OCI-M1 (cell line): ENCODE results near the gene PLCB3.
"Not testable (repeated sequence)": the region's sequence is repeated elsewhere in the genome, so short reads cannot be mapped to it uniquely, and the experiment has no call there.

ENCODE experiments used
- DNase-seq: peaks from one replicate; lab custom pipeline; 2025; lab: John Stamatoyannopoulos, UW

The PLCB3 gene

GRCh38 chr11:64304316-64305072 lies 53.2 kb downstream of the PLCB3 start:
- DNase-seq: peak; percentile 97

GRCh38 chr11:64305075-64305690 lies 53.9 kb downstream of the PLCB3 start, which contains the start of gene ESRRA:
ESRRA (plus strand) TSS chr11:64305524; CDS start chr11:64307180, 1,656 bp downstream.
- DNase-seq: peak; percentile 99

- DNase-seq: peak; percentile 92
These were observed 54.6 kb downstream of the PLCB3 start for GRCh38 chr11:64305691-64306562.

- no peak for DNase-seq
These were observed 55.2 kb downstream of the PLCB3 start for GRCh38 chr11:64306563-64306875.

- peak; percentile 21 for DNase-seq
These were observed 55.7 kb downstream of the PLCB3 start for GRCh38 chr11:64306876-64307622.

GRCh38 chr11:64307795-64308194 lies 56.5 kb downstream of the PLCB3 start:
- DNase-seq: not testable (repeated sequence)

- no peak for DNase-seq
These were observed 61.6 kb downstream of the PLCB3 start for GRCh38 chr11:64312947-64313346.

GRCh38 chr11:64313491-64314145 lies 62.3 kb downstream of the PLCB3 start:
- DNase-seq: no peak

- DNase-seq: no peak
These were observed 62.9 kb downstream of the PLCB3 start for GRCh38 chr11:64314146-64314804.

- DNase-seq: no peak
These were observed 63.7 kb downstream of the PLCB3 start for GRCh38 chr11:64314805-64315561.

- DNase-seq: not testable (repeated sequence)
These were observed 64.6 kb downstream of the PLCB3 start for GRCh38 chr11:64315667-64316526.

GRCh38 chr11:64316672-64317324 lies 65.5 kb downstream of the PLCB3 start:
- peak; percentile 78 for DNase-seq

- peak; percentile 99 for DNase-seq
These were observed 66.1 kb downstream of the PLCB3 start, which contains the start of gene TRMT112 for GRCh38 chr11:64317325-64317960. TRMT112 (minus strand) TSS chr11:64317559; CDS start chr11:64317526, 33 bp downstream.

- DNase-seq: peak; percentile 98
These were observed 66.8 kb downstream of the PLCB3 start, which contains the start of gene PRDX5 for GRCh38 chr11:64317961-64318765. PRDX5 (plus strand) TSS chr11:64318121; CDS start chr11:64318216, 95 bp downstream.
